ENCODE measurements around the gene HOXA3.

The HOXA3 gene

DNA sequence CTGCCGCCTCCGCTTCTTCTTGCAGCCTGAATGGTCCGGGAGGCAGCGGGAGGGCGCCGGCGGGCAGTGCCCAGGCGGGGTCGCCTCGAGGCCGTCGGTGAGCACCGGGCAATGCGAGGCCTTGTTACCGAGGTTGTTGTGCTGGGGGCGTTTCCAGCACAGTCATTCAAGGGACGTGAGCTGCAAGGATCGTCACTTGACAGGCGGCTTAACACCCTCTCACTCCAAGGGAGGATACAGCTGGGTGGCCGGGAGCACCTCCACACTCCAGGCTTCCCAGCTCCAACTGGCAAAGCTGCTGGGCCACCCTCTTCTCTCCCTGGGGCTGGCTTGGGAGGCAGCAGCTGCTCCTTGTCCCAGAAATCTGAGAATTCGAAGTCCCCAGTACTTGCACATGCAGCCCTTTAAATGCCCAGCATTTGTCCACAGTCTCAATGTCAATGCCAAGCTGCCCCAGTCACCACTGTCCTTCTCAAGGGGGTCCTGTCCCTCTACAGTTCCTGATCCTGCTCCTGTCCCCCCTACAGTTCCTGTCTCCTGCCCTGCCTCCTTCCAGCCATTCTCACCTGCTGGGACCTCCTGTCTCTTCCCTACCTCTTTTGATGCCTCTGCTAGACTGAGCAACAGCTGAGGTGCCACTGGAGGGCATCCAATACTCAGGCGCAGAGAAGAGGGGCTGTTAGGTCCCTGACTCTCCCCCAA lies 37.1 kb upstream of the HOXA3 start:
- DNase-seq, result no peak

DNA sequence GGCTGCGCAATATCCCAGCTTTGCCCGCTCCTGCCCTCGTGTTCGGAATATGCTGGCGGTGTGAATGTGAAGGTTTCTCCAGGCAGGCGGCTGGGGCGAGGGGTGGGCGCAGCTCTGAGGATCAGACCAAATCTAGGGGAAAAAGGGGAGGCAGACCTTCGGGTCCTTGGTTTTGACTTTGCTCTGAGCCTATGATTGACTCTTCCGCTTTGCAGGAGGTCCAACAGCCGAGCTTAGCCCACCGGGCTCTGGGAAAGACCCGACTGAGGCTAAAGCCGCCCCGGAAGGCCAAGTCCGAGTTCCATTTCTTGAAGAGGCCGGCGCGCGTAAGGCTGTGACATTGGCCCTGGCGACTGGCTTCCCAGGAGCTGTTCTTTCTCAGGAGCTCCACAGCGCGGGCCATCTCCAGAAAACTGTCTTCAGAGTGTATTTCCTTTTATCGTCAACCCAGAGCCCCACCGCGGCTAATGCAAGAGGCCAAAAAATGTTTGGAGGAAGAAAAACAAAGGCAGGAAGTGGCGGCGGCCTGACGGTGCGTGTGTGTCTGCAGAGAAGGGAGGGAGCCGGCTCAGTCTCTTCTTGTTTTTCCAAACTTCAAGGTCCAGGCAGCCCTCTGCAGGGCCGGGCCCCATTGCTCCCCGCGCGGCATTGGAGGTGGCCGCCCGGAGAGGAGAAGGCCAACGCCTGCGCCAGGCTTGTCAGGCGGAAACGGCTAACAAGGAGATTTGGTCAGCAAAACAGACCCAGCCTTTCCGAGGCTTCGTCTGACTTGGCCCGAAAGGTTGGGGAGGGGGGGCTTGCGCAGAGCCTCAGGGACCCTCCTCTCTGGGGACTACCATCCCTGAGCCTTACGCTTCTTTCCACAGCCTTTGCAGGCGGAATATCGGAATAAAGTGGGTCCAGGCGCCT lies 36.3 kb upstream of the HOXA3 start:
- peak; percentile 44 for DNase-seq

DNA sequence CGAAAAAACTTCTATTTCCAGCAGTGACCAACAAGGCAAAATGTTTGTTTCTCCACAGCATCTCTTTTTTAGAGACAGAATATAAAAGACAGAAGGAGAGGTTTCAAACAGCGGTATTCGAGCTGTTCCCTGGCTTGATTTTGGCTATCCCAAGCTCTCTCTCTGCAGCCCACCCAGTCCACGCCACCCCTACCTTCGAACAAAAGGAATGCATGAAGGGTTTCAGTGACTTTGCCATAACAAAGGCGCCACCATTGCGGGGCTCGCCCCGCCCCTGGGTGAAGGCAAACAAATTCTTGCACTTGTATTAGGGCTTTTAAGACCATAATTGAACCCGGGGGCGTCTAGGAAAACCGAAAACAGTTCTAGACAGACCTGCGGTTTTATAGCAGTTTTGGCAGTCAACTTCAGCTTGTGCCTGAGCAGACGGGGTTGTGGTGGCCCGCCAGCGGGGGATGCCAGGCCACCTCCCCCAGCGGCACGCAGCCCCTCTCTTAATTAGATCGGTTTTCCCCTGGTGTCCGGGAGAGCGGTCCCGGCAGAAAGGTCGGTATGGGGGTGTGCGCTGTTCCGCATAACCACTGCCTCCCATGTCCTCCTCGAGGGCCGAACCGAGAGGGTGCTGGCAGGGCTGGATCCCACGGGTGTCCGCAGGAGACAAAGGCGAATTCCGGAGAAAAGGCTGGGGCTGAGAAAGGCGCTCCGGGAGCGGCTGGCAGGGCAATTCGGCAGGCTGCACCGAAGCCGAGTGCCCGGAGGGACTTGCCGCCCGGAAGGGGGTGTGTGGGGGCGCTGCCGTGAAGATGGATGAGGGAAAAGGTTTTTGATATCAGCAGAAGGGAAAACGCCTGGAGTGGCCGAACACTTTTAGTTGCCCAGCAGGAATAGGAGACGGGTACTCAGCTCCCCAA lies 35.3 kb upstream of the HOXA3 start:
- no peak for DNase-seq

DNA sequence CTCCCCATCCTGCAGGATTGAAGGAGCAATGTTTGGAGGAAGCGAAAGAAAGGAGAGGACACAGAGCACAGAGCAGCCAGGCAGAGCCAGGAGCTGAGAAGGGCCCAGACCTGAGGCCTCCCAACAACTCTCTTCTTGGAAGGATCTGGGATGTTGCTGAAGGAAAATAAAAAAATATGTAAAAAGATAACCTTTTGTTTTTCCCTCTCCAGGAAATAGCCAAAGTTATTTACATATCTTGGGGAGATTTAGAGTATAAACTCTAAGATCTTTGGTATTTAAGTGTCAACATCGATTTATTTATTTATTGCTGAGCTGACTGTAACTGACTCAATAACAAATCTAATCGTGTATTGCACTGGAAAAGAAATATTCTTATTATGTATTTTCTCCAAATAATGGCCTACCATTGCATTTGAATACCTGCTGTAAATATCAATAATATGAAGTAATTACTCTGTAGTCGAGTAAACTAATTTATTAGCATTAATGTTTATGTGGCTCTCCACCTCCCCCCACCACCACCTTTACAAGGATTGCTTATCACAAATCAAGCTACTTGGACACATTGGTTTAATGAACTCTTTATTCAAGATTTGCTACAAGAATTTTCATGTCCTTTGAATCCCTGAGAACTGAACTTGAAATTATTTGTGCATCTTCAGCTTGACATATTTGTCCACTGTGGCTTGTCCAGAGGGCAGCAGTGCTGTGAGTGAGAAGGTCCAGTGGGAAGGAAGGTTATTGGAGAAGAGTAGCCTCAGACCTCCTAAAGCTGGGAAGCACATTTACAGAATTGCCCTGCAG lies 34.5 kb upstream of the HOXA3 start:
- DNase-seq, result no peak

DNA sequence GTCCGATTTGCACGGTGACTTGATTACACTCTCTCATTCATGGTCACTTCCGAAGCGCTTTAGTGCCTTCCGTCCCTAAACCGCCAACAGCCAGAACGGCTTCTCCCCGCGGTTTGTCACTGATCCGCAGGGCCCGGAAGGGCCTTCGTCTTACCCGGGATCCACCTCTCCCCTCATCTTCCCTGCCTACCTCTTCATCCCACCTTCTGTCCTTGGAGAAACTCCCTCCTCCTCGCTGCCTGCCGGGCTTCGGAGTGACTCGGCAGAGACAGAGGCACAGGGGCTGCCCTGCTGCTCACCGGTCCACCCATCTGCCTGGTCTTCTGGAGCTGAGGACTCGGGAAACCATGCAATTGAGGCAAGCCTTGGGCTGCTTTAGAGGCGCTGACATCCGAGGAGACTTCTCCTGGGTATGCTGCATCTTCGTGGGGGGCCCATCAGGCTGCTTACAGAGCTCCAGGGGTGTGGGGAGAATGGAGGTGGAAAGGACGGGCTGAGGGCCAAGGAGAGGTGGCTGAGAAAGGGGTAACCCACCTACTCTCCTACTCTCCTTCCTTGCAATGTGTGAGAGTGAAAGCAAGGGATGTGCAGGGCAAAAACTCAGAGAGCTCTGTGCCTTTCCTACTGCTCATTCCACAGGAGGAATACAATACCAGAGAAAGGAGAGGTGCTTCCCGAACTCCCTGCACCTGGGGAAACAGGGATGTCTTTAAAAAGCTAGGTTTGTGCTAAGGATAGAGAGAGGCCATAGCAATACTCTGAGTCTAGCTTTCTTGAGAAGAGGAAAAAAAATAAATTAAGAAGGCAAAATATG lies 33.7 kb upstream of the HOXA3 start:
- DNase-seq, result no peak

DNA sequence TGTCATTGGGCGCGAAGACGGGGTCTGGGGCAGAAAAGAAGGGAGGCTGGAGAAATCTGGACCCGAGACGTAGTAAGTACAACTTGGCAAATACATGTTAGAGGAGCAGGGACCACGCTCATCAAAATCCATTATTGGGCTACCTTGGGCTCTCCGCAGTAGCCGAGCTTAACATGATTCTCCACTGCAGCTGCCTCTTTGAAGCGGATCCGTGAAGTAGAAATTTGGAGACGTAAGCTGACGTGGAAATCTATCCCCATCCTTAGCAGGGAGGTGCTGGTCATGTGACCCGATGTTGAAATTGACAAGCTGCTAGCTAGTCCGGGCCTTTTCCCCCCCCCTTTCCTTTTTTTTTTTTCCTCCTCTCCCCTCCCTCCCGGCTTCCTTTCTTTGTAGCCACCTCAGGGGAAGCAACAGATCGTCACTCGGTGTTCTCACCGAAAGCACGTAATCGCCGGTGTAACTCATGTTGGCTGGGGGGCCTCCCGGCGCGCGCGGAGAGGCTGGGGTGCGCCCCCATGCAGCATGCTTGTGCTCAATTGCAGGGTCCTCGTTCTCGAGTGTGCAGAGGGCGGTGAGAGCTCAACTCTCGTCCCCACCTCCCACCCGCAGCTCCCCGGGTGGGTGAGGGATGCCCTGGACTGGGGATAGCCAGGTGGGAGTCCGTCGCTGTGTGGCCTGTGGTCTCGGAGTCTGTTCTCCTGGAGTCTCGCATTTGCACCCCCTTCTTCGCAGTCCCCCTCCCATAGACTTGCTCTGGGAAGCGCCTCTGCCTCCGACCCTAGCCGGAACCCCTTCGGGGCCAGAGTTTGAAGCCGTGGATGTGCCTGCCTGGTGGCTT lies 32.9 kb upstream of the HOXA3 start, which contains the start of gene HOXA11:
Gene HOXA11 (minus strand): TSS at position 220 of the 841 bp plus-strand sequence. CDS start 88 bp downstream, at position 132.
- DNase-seq, result no peak

DNA sequence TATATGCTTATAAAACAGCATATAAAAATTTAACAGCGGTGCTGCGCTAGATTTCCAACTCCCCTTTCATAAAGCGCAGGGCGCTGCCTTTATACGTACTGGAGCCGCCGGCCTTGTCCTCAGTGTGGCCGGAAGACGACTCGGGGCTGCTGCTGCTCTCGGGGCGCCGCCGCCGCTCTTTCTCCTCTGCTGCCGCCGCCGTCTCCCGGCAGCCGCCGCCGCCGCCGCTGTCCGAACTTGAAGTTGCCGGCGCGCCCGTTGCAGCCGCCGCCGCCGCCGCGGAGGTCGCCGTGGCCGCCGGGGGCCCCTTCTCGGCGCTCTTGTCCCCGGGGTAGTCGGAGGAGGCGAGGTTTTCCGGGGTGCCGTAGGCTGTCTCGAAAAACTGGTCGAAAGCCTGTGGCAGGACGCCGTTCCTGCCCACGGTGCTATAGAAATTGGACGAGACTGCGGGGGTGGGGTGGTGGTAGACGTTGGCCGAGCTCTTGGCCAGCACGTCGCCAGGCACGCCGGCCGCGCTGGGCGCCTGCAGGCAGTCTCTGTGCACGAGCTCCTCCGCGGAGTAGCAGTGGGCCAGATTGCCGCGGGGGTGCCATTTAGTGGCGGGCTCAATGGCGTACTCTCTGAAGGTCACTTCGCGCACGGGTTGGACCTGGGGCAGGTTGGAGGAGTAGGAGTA lies 32.1 kb upstream of the HOXA3 start:
- DNase-seq, result no peak

DNA sequence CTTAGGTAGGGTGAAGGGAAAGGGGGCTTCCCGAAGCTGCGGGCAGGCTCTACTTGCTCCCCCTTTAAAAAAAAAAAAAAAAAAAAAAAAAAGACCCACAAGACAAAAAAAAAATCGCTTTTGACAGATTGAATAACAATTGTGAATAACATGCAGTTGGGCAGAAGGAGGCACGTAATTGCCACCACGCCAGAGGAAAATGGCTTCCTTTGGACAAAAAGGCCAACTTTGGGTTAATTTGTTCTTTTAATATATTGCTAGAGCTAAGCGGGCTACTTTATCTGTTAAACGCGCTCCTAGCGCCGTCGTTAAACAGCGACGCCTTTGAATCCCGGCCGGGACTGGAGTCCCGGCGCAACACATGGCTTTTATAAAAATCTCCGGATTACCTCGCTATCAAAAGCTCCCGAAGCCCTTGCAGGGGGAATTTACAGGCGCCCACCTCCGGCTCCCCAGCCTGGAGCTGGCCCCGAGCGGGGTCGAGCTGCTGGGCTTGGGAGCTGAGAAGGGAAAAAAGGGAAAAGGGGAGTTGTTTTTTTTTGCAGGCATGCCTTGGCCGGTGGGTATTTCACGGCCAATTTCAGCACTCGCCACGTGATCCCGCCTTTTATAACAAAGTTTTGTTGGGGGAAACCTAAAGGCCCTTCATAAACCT lies 31.4 kb upstream of the HOXA3 start:
- no peak for DNase-seq

DNA sequence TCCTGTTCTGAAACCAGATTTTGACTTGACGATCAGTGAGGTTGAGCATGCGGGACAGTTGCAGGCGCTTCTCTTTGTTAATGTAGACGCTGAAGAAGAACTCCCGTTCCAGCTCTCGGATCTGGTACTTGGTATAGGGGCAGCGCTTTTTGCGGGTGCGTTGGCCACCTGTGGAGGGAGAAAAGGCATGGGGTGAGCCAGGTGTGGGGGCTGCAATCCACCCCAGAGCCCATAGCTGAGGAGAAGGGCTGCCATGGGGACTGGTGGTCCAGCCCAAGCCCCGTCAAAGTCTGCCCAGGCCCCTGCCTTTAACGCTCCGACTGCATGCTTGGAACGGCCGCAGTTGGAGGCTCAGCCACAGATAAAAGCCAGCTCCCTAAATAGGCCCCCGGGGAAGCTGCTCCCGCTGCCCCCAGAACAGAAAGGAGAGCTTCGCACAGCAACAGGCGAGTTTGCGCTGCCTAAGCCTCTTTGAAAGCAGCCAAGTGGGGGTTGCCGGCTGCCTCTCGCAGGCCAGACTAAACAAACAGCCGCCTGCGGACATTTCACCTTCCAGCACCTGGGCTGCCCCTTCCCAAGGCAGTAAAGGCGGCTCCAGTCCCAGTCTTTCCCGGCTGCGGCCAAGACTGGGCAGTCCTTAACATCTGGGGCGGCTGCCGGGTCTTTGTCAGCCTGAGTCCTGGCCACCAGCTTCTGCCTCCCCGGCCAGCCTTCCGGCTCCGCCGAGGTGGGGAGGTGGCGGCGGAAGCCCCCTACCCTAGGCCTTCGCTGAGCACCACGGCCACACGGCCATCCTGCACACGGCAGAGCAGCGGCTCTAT lies 30.7 kb upstream of the HOXA3 start:
- DNase-seq, result no peak

DNA sequence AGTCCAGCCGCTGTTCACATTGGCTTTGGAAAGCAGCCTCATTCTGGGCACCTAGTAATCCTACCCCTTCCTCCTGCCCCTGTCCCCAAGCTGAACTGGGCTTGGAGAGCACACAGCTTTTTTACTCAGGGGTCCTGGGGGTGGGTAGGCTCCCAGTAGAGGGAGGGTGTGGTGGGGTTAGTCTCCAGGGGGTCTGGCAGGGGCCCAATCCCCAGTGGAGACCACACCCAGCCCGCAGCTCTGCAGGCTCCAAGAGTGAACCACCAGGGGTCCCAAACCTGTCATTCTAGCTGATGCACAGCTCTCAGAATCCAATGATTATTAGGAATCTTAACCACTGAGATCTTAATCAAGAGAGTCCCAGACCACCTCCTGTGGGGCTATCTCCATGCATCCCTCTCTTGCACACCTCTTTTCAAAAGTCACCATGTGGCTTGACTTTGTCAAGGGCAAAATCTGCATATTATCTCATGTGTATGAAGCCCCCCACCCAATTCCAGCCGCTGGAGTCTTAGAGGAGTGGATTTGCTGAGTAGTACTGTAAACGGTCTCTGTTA lies 30.0 kb upstream of the HOXA3 start:
- no peak for DNase-seq

DNA sequence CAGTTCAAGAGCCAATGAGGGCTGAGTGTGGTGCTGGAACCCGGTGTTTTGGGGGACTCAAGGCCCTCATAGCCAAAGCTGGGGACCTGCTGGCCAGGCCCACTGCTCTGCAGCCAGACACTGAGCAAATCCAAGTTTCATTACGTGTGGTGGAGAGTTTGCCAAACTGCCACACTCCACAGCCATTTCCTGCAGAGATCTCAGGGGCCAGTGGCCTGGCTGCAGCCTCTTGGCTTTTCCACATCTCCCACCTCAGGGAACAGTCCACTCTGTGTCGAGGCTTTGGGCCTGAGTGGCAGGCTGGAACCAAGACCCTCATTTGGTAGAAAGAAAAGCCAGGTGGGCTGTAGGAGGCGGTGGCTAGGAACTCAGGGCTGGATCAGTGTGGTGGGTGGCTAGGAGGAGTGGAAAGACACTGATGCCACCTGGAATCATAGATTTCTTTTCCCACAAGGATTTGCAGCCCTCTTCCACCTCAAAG lies 29.5 kb upstream of the HOXA3 start:
- no peak for DNase-seq

DNA sequence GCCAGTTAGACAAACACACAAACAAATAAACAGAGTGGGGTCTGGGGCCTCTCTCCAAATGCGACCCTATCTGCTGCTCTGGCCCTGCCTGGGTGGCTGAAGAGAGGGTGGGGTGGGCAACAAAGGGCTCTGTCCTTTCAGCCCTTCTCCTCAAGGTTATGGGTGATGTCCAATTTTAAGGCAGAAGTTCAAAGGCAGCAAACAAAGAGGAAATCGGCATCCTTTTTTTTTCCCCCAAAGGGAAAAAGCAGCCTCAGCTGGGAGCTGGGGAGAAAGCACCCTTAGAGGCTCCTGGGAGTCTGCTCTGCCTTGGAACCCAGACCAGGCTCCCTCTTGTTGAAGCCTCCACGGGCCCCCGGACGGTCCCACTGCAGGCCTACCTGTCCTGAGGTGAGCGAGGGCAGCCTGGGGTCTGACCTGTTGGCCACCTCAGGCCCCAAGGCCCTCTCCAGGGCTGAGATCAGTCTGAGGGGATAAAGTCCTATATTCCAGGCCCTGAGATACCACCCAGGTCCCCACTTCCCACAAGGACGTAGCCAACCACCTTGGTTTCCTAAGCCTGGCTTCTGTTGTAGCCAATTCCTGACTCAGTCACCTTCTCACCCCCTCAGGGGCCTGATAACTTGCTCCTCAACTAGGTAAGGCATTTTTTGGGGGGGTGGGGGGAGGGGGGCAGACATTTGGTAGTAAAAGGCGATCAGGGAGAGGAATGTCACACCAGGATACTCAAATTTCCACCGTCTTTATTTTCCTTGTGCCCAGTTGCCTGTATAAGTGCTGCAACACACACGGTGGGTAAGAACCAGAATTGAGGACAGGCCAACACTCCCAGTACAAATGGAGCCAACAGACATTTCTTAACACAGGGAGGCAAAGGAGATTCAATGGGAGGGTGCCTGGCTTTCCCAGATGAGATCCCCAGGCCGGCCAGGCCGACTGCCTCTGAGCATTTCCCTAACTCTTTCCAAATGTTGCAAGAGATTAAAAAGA lies 28.3 kb upstream of the HOXA3 start:
- no peak for DNase-seq

DNA sequence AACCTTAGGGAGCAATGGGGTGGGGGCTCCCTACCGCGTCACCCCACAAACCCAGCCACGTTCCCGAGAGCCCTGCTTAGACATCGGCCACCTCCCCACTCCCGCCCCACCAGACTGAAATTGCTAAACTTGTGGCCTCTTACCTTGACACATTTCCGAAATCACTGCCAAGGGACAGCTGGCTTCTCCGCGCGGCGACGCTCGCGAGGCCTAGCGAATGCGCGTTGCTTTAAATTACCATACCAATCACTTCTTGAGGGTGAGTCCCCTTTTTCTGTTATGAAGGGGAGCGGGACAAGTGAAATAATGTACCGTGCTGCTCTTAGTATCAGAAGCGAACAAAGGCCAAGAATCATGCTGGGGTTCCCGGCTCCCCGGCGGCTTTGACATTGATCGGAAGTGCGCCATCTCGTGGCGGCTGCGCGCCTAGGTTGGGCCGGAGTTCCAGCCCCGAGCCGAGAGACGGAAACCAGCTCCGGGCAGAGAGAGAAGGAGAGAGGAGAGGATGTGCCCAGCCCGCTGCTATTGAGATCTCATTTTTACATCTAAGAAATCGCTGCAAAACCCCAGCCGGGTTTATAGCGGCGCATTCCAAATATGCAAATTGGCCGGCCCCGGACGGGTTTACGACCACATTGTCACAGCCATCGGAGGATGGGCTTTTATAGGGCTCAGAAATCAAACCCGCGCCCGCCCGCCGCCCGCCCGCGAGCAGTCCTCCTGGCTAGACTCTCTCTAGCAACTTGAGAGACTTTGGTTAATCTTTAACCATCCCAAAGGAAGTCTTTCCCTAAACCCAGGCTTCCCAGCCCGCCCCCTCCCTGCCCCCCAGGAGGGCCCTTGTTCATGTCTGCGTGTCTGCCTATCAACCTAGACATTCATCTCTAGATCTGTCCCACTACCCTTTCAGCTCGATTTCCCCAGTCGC lies 27.4 kb upstream of the HOXA3 start:
- DNase-seq, result no peak

DNA sequence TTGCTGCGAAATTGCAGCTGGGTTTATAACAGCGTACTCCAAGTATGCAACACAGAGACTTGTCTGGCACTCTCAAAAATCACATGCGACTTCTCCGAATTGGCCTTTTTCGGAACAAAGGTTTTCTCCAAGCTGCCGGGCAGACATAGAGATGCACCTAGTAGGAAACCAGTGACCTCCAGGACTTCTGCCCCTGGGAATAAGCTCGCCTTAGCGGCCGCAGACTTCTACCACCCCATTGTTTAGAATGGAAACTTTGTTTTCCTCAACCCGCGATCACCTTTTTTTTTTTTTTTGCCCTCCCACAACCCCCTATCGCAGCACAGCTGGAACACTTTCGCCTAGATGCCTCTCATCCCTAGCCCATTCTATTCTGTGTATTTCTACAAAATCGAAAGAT lies 26.6 kb upstream of the HOXA3 start:
- DNase-seq, result no peak

DNA sequence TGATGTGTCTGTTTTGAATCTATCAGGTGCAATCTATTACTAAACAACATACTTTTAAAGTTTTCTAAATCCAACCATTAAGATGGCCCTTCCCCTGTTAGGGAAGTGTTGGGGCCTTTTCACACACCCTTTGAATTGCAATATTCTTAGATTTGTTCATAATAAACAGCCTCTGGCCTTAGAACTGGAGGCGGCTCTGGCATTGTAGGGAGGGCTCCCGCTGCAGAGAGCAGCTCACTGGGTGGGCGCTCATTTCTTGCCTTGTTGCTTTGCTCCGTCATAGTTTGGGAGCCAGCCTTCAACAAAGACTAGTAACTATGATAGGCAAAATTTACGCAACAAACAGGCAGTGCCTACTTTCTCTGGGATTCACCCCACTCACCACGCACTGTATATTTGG lies 26.0 kb upstream of the HOXA3 start:
- no peak for DNase-seq

Measured in central memory CD4-positive, alpha-beta T cell (primary cell).